Testis (tissue), 3 donors: ENCODE results near the gene ATP6V1G2. TPM values are rescaled to one million over a fixed set of nuclear protein-coding genes. Genes with fewer than 3 reads are reported as not detected.

Source experiments
- DNase-seq: peaks from one replicate; pipeline ENCODE4 v3.0.0-alpha.2; 2019
- H3K27ac ChIP-seq, 2 donors: fragments of 200-600 bp; sonication (generic); one replicate each; pipeline ENCODE4 v1.5.1; 2019
- H3K27me3 ChIP-seq: fragments of 200-600 bp; sonication (generic); one replicate; pipeline ENCODE4 v1.5.1; 2019
- H3K36me3 ChIP-seq: fragments of 200-600 bp; sonication (generic); one replicate; pipeline ENCODE4 v1.5.1; 2017; ENCODE audit warnings: low read depth; ENCODE audit errors: missing control alignments
- H3K4me1 ChIP-seq: fragments of 200-600 bp; sonication (generic); one replicate; pipeline ENCODE4 v1.5.1; 2019
- H3K4me3 ChIP-seq, 2 donors: fragments of 200-600 bp; sonication (generic); one replicate each; pipeline ENCODE4 v1.5.1; 2017 to 2019
- H3K9me3 ChIP-seq: fragments of 200-600 bp; sonication (generic); one replicate; pipeline ENCODE4 v1.5.1; 2017
- POLR2A ChIP-seq: fragments of 450-650 bp; IDR thresholded peaks from one replicate; pipeline ENCODE4 v1.6.1; 2017; ENCODE audit warnings: antibody characterized with exemption, mild to moderate bottlenecking, moderate library complexity
- WGBS, 2 donors: methylation state at CpG; one replicate each; pipeline ENCODE4 v1.1.5; 2018; 5-methylcytosine and 5-hydroxymethylcytosine counted together
- intact Hi-C: fragments of 100-400 bp; cut with DNase I; formaldehyde crosslinking; loops from one replicate; pipeline ENCODE4 v1.15.1; 2023; ENCODE audit warnings: low total_unique reads
- polyA plus RNA-seq: library from polyadenylated mRNA; stranded (reverse); fragments of 350-450 nt; fragmentation: Illumina TruSeq; extraction: RNeasy Lipid Tissue Mini Kit (QIAGEN cat#74804); gene quantifications from one replicate; pipeline ENCODE4 v1.2.3, GENCODE V29; 2014; ENCODE audit warnings: low read depth, low replicate concordance; ENCODE audit not compliant: insufficient read depth
- total RNA-seq, 2 donors: library from RNA; depleted of rRNA; stranded (reverse); fragments of >200 nt; gene quantifications; one replicate each; pipeline ENCODE4 v1.2.3, GENCODE V29; 2016
- TF ChIP-seq, protein P1 (sequence below), 3 experiments: fragments of 450-650 bp in 2 of 3; fragments of 200-600 bp in 1 of 3; sonication (generic) in 1 of 3; IDR thresholded peaks; one replicate each; pipeline ENCODE4 v1.5.1; 2016 to 2019; ENCODE audit warnings: antibody characterized with exemption in 3 of 3, mild to moderate bottlenecking in 2 of 3, moderate library complexity in 1 of 3

ATP6V1G2 gene
- total and polyA plus RNA-seq, 3 donors from 2014 or later: 3.3 to 6.9 (median 4.7) TPM

GRCh38 chr6:31579546-31580437, 33.4 kb upstream of the ATP6V1G2 start:
- intact Hi-C loops: no loop called here
- 75 to 80% methylated on average over 8 of the region's 8 CpGs for WGBS, 2 donors

DNA sequence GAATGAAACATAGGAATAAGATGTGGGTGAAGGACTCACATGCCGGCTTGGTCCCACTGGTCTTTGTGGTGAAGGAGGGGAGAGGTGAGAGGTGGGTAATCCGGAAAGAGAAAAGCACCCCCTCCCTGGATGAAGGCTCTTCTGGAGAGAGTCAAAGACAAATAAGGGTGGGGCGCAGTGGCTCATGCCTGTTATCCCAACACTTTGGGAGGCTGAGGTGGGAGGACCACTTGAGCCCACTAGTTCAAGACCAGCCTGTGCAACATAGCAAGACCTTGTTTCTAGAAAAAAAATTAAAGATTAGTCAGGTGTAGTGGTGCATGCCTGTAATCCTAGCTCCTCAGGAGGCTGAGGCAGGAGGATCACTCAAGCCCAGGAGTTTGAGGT, 32.7 kb upstream of the ATP6V1G2 start:
- DNase-seq: no peak
- Histone ChIP-seq H3K27ac (no peak overlapping the region), H3K9me3 (no peaks in the 10 kb centered on the region), H3K36me3 (no peaks in the 10 kb centered on the region), H3K27me3 (no peaks in the 10 kb centered on the region), H3K4me1 (no peaks in the 10 kb centered on the region), H3K4me3 (no peak overlapping the region)
- intact Hi-C loops: no loop called here
- 90 to 100% methylated on average over 3 of the region's 3 CpGs for WGBS, 2 donors
- TF ChIP-seq, protein P1, sequence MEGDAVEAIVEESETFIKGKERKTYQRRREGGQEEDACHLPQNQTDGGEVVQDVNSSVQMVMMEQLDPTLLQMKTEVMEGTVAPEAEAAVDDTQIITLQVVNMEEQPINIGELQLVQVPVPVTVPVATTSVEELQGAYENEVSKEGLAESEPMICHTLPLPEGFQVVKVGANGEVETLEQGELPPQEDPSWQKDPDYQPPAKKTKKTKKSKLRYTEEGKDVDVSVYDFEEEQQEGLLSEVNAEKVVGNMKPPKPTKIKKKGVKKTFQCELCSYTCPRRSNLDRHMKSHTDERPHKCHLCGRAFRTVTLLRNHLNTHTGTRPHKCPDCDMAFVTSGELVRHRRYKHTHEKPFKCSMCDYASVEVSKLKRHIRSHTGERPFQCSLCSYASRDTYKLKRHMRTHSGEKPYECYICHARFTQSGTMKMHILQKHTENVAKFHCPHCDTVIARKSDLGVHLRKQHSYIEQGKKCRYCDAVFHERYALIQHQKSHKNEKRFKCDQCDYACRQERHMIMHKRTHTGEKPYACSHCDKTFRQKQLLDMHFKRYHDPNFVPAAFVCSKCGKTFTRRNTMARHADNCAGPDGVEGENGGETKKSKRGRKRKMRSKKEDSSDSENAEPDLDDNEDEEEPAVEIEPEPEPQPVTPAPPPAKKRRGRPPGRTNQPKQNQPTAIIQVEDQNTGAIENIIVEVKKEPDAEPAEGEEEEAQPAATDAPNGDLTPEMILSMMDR (IDR thresholded peaks at IDR 0.05): no peak
- TF ChIP-seq POLR2A: no peak

More at GRCh38 chr6:31579546-31580437, 33.4 kb upstream of the ATP6V1G2 start:
- DNase-seq: no peak
- no peak for TF ChIP-seq POLR2A
- TF ChIP-seq, protein P1 (IDR thresholded peaks at IDR 0.05): no peak
- Histone ChIP-seq H3K9me3 (no peaks in the 10 kb centered on the region), H3K4me3 (peak overlapping the region; percentile 59 to 60), H3K27ac (no peak overlapping the region), H3K27me3 (no peaks in the 10 kb centered on the region), H3K4me1 (no peaks in the 10 kb centered on the region), H3K36me3 (no peaks in the 10 kb centered on the region)

GRCh38 chr6:31578184-31579118, 32.0 kb upstream of the ATP6V1G2 start:
- H3K27me3 ChIP-seq: no peaks in the 10 kb centered on the region
- WGBS, 2 donors: 81 to 84% methylated on average over 12 of the region's 12 CpGs
- no peak for TF ChIP-seq POLR2A
- TF ChIP-seq, protein P1 (IDR thresholded peaks at IDR 0.05): no peak

DNA sequence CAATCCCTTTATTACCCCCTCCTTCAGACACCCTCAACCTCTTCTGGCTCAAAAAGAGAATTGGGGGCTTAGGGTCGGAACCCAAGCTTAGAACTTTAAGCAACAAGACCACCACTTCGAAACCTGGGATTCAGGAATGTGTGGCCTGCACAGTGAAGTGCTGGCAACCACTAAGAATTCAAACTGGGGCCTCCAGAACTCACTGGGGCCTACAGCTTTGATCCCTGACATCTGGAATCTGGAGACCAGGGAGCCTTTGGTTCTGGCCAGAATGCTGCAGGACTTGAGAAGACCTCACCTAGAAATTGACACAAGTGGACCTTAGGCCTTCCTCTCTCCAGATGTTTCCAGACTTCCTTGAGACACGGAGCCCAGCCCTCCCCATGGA, 31.2 kb upstream of the ATP6V1G2 start:
- intact Hi-C loops: no loop called here
- WGBS, 2 donors: 92 to 93% methylated on average over 2 to 3 of the region's 3 CpGs
- Histone ChIP-seq H3K27ac (no peak overlapping the region), H3K36me3 (no peaks in the 10 kb centered on the region), H3K4me1 (no peaks in the 10 kb centered on the region), H3K27me3 (no peaks in the 10 kb centered on the region), H3K9me3 (no peaks in the 10 kb centered on the region), H3K4me3 (no peak overlapping the region)
- TF ChIP-seq POLR2A: no peak
- TF ChIP-seq, protein P1 (IDR thresholded peaks at IDR 0.05): no peak
- no peak for DNase-seq

More at GRCh38 chr6:31578184-31579118, 32.0 kb upstream of the ATP6V1G2 start:
- Histone ChIP-seq H3K36me3 (no peaks in the 10 kb centered on the region), H3K4me3 (no peak overlapping the region), H3K4me1 (no peaks in the 10 kb centered on the region), H3K27ac (no peak overlapping the region), H3K9me3 (no peaks in the 10 kb centered on the region)
- intact Hi-C loops: no loop called here
- DNase-seq: no peak
